Erythroblast (primary cell): ENCODE measurements around the gene THADA.

Experiments used
- GATA1 ChIP-seq: IDR thresholded peaks from 2 replicates; pipeline ENCODE4 v1.6.1; 2011; ENCODE audit warnings: low read depth, mild to moderate bottlenecking, control low read depth, low read length, moderate library complexity
- POLR2A ChIP-seq: IDR thresholded peaks from 2 replicates; pipeline ENCODE4 v1.6.1; 2011; ENCODE audit warnings: mild to moderate bottlenecking, low read length

DNA sequence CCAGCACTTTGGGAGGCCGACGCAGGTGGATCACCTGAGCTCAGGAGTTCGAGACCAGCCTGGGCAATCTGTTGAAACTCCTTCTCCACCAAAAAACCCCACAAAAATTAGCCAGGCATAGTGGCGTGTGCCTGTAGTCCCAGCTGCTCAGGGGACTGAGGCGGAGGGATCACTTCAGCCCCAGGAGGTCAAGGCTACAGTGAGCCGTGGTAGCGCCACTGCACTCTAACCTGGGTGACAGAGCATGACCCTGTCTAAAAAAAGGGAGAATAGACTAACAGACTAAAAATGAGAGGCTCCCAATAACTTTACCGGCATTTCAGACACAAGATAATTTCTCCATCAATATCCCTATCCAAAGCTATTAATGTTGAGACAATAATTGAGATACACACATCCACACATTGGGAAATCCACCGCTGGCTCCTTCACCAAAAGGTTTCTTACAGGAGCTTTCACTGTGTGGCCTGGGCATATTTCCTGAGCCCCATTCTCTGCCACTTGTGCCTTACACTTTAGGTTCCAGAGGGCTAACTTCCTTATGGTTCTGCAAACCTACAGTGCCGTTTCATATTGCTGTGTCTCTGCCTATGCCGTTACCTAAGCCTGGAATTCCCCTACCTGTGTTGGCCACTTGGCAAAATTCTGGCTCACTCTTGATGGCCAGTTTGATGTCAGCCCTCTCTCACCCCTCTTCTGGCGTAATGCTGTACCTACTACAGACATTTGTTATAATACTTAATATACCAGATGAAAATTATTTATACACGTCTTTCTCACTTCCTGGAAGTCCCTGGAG lies 253.7 kb downstream of the THADA start:
- TF ChIP-seq POLR2A (no peak), GATA1 (no peak)
